Hematopoietic multipotent progenitor cell treated with erythropoietin and hydrocortisone succinate and interleukin-3 and kit ligand, for 4 days (in vitro differentiated cells): ENCODE results near the gene ALDH1A2.
"Not testable (repeated sequence)": the region's sequence is repeated elsewhere in the genome, so short reads cannot be mapped to it uniquely, and the experiment has no call there.

ENCODE experiments used
- DNase-seq: peaks from one replicate; pipeline ENCODE4 v3.0.0-alpha.2; 2015

Gene ALDH1A2

GRCh38 chr15:58039079-58040035, 26.2 kb downstream of the ALDH1A2 start:
- no peak for DNase-seq

- DNase-seq: no peak
Observed at GRCh38 chr15:58038426-58039078, 27.0 kb downstream of the ALDH1A2 start.

GRCh38 chr15:58037723-58038301, 27.7 kb downstream of the ALDH1A2 start:
- DNase-seq: no peak

GRCh38 chr15:58036579-58036978, 28.9 kb downstream of the ALDH1A2 start:
- no peak for DNase-seq

- not testable (repeated sequence) for DNase-seq
Observed at GRCh38 chr15:58028392-58028791, 37.1 kb downstream of the ALDH1A2 start.

GRCh38 chr15:58026552-58026951, 39.0 kb downstream of the ALDH1A2 start:
- DNase-seq: no peak

GRCh38 chr15:58026051-58026450, 39.5 kb downstream of the ALDH1A2 start:
- no peak for DNase-seq

- DNase-seq: no peak
Observed at GRCh38 chr15:58021332-58022230, 43.9 kb downstream of the ALDH1A2 start.

GRCh38 chr15:58019503-58020376, 45.8 kb downstream of the ALDH1A2 start:
- DNase-seq: no peak

GRCh38 chr15:58017869-58018268, 47.6 kb downstream of the ALDH1A2 start:
- no peak for DNase-seq

- DNase-seq: no peak
Observed at GRCh38 chr15:58016581-58017175, 48.8 kb downstream of the ALDH1A2 start.

GRCh38 chr15:58015565-58015964, 49.9 kb downstream of the ALDH1A2 start:
- DNase-seq: no peak

- DNase-seq: no peak
Observed at GRCh38 chr15:58014470-58014869, 51.0 kb downstream of the ALDH1A2 start.

GRCh38 chr15:58014040-58014439, 51.5 kb downstream of the ALDH1A2 start:
- no peak for DNase-seq

GRCh38 chr15:58010983-58011382, 54.5 kb downstream of the ALDH1A2 start:
- DNase-seq: no peak

GRCh38 chr15:58003810-58004209, 61.7 kb downstream of the ALDH1A2 start:
- no peak for DNase-seq

GRCh38 chr15:58002338-58003126, 63.0 kb downstream of the ALDH1A2 start:
- DNase-seq: no peak

GRCh38 chr15:57999699-58000098, 65.8 kb downstream of the ALDH1A2 start:
- DNase-seq: not testable (repeated sequence)

- no peak for DNase-seq
Observed at GRCh38 chr15:57996561-57996960, 69.0 kb downstream of the ALDH1A2 start.
